ENCODE measurements around the gene TMEM54.

The TMEM54 gene

DNA sequence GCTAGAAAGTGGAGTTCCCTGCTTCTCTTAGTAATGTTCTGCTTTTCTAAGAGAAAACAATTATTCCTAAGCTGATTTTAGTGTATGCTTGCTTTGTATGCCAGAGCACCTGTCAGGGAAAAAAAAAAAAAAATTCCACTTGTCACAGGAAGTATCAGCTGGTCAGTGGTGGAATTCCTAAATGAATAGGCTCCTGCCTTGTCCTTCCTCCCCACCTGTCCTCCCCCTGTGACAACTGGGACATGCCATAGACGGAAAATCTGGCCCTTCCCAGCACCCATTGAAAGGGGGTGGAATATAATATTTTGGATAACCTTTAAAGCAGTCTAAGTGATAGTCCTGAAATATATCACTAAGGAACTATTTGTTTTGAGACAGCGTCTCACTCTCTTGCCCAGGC lies 41.3 kb downstream of the TMEM54 start:
- no peak for DNase-seq

DNA sequence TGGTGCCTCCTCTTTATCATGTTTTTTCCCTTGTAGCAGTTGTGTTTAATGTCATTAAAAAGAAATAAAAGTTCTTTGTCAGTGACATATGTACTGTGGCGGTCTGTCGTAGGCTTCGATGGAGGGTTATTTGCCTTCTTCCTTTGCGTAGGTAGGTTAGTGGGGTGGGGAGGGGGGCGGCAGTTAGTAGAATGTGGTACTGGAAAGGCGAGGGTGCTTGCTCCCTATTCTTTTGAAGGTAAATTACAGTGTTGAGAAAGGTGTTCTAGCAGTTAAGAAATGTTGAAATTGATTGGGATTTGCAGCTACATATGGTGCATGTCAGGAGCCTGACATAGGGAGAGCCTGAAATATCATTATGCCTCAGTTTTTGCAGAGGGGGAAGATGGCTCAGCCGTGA lies 42.4 kb downstream of the TMEM54 start:
- no peak for DNase-seq

DNA sequence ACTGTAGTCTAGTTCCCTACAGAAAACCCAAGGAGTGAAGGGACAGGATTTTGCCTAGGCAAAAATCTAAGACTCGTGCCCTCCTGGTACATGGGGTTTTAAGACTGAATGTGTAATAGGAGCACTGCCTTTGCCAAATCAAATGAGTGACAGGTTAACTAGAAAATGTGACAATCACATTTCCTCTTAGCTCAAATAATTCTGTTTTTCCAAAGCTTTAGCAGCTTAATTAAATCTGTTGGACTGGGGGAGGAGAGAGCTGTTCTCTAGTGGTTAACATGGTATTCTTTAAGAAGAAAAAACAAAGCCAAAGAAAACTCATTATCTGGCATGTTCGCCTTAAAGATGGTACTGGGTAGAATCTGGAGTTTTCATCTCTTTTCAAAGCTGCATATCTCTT lies 43.1 kb downstream of the TMEM54 start:
- no peak for DNase-seq

DNA sequence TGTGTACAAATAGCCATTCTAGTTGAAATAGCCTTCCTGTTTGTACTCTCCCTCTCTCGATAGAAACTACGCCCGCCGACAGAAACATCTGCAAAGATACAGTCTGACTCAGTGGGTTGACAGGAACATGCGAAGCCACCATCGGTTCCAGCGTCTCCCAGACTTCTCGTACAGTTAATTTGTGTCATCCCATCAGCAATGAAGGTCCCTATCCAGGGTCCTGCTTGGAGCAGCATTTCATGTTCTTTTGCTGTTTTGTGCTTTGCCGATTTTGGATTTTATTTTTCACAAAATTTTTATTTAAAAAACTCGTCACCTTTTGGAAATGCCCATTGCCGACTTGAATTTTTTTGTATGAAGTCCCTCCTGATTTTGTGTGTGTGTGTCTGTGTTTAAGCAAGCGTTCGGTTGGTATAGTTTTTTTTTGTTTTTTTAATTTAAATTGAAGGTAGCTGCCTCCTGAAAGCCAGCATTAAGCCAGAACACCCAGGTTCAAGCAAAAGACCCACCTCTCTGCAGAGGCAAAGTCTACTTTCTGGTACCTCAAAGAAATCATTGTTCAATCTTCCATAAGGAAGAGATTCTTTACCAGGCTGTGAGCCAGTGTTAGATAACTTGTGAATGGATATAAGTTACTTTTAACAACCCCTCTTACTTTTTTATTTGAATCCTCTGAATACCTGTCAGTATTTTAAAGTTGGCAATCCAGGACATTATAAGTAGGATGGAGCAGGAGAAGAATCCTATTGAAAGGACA lies 45.1 kb downstream of the TMEM54 start:
- DNase-seq = no peak

DNA sequence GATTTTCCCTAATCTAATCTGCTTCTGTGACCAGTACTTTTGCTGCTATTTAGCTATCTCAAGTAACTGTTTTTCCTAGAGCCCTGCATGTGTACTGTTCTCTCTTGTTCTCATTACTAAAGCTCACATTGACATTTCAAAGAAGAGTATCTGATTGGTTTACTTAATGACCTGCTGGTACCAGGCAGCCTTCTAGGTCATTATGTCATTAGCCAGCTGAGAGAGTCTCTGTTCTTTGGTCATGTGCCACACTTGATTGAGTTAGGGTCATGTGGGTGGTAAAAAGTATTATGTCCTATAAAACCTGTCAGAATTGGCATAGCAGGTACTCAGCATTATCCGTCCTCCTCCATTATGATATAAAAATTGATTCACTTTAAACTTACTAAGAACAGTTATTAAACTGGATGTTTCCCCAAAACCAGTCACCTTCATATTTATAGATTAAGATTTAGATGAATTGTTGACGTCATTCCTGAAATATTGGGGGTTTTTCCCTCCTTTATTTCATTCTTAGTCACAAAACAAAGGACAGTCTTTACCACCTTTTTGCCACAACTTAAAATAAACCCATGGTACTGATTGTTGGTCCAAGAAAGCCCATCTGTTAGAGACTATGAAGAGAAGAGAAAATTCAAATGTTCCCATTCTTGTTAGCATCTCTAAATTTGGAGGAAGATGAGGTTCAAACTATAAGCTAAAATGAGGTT lies 52.7 kb downstream of the TMEM54 start:
- DNase-seq = no peak
